Measurements from ENCODE around the gene NXN. TPM values are rescaled to one million over a fixed set of nuclear protein-coding genes. Genes with fewer than 3 reads are reported as not detected.

NXN gene
- total RNA-seq, 2 donors from 2014 or later = 15.6 to 17.5 TPM

Small RNA genes within 50 kb of the gene (microRNA-seq; reads per million reads assigned to microRNA genes)
- 0.71 to 1.4 reads per million in 2 donors for gene MIR3183 (ENCODE audit: borderline number of aligned reads in 2 of 2, borderline replicate concordance in 1 of 2)

Other genes with a start within 250 kb of the NXN start
- 1 to 10 TPM; 1.5 to 4.8 TPM for gene TLCD3A, start 247.2 kb downstream of the NXN start, total RNA-seq
- 10 to 100 TPM in 1 of 2 donors, 1 to 10 TPM in 1; 8.2 to 19.7 TPM for gene GEMIN4, start 227.5 kb downstream of the NXN start, total RNA-seq
- gene GLOD4, start 197.5 kb downstream of the NXN start, total RNA-seq = 10 to 100 TPM; 37.3 to 49.5 TPM
- gene MRM3, start 197.4 kb downstream of the NXN start, total RNA-seq = 10 to 100 TPM; 15.4 to 21.8 TPM
- 10 to 100 TPM; 14.8 to 15.4 TPM for gene TIMM22, start 17.4 kb upstream of the NXN start, total RNA-seq
- gene ABR, start 200.2 kb upstream of the NXN start, total RNA-seq = 100 to 1,000 TPM in 1 of 2 donors, 10 to 100 TPM in 1; 94.9 to 116 TPM